Liver (tissue), 3 donors: ENCODE results near the gene JAML.

Source experiments
- ATF3 ChIP-seq: IDR thresholded peaks from 2 replicates; pipeline ENCODE4 v1.6.1; 2016; ENCODE audit warnings: antibody characterized with exemption
- CTCF ChIP-seq: fragments of 150-350 bp; IDR thresholded peaks from 2 replicates; pipeline ENCODE4 v1.5.1; 2017; ENCODE audit warnings: improper control_type of control experiment, low read depth, low read length; ENCODE audit not compliant: missing input control
- FOXA2 ChIP-seq: IDR thresholded peaks from 2 replicates; pipeline ENCODE4 v1.6.1; 2016; ENCODE audit warnings: antibody characterized with exemption
- MAX ChIP-seq: IDR thresholded peaks from 2 replicates; pipeline ENCODE4 v1.6.1; 2016; ENCODE audit warnings: antibody characterized with exemption
- NR2F2 ChIP-seq: IDR thresholded peaks from 2 replicates; pipeline ENCODE4 v1.6.1; 2016; ENCODE audit warnings: antibody characterized with exemption
- RAD21 ChIP-seq, 2 donors: IDR thresholded peaks; 2 replicates each; pipeline ENCODE4 v1.6.1; 2016; ENCODE audit warnings: antibody characterized with exemption in 2 of 2, mild to moderate bottlenecking in 2 of 2
- TAF1 ChIP-seq: conservative IDR thresholded peaks from 2 replicates; pipeline ENCODE4 v1.6.1; 2016; ENCODE audit warnings: antibody characterized with exemption, mild to moderate bottlenecking
- TF ChIP-seq, protein P1 (sequence below): IDR thresholded peaks from 2 replicates; pipeline ENCODE4 v1.6.1; 2016; ENCODE audit warnings: antibody characterized with exemption, mild to moderate bottlenecking
- donor health status: healthy.
- donor health status: healthy.

- TF ChIP-seq CTCF (no peak), ATF3 (no peak), NR2F2 (no peak), TAF1 (no peak), RAD21 (IDR thresholded peaks at IDR 0.05) (no peak), FOXA2 (no peak), MAX (no peak)
- TF ChIP-seq, protein P1, sequence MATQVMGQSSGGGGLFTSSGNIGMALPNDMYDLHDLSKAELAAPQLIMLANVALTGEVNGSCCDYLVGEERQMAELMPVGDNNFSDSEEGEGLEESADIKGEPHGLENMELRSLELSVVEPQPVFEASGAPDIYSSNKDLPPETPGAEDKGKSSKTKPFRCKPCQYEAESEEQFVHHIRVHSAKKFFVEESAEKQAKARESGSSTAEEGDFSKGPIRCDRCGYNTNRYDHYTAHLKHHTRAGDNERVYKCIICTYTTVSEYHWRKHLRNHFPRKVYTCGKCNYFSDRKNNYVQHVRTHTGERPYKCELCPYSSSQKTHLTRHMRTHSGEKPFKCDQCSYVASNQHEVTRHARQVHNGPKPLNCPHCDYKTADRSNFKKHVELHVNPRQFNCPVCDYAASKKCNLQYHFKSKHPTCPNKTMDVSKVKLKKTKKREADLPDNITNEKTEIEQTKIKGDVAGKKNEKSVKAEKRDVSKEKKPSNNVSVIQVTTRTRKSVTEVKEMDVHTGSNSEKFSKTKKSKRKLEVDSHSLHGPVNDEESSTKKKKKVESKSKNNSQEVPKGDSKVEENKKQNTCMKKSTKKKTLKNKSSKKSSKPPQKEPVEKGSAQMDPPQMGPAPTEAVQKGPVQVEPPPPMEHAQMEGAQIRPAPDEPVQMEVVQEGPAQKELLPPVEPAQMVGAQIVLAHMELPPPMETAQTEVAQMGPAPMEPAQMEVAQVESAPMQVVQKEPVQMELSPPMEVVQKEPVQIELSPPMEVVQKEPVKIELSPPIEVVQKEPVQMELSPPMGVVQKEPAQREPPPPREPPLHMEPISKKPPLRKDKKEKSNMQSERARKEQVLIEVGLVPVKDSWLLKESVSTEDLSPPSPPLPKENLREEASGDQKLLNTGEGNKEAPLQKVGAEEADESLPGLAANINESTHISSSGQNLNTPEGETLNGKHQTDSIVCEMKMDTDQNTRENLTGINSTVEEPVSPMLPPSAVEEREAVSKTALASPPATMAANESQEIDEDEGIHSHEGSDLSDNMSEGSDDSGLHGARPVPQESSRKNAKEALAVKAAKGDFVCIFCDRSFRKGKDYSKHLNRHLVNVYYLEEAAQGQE, result no peak
These were observed 41.1 kb upstream of the JAML start for GRCh38 chr11:118265954-118266353.
